UCSD-AML1 (cell line): ENCODE measurements around the gene FGF10.

ENCODE experiments used
- DNase-seq: peaks from one replicate; lab custom pipeline; 2025; ENCODE audit not compliant: unreplicated experiment; lab: John Stamatoyannopoulos, UW

FGF10 gene

GRCh38 chr5:44389090-44389822 is at the start of gene FGF10:
TSS of gene FGF10 (minus strand) at chr5:44389420. CDS start at chr5:44388682, 738 bp downstream.
- DNase-seq: no peak

GRCh38 chr5:44426944-44427343 is 37.7 kb upstream of the FGF10 start:
- no peak for DNase-seq

- DNase-seq: no peak
Observed at GRCh38 chr5:44412286-44412685, 23.1 kb upstream of the FGF10 start.

- DNase-seq: no peak
Observed at GRCh38 chr5:44402084-44402483, 12.9 kb upstream of the FGF10 start.

- DNase-seq: no peak
Observed at GRCh38 chr5:44401611-44402010, 12.4 kb upstream of the FGF10 start.

GRCh38 chr5:44398382-44398781 is 9.2 kb upstream of the FGF10 start:
- no peak for DNase-seq

GRCh38 chr5:44396312-44396711 is 7.1 kb upstream of the FGF10 start:
- DNase-seq: no peak

GRCh38 chr5:44390351-44390750 is 1.1 kb upstream of the FGF10 start:
- no peak for DNase-seq

GRCh38 chr5:44389823-44390143 is 563 bp upstream of the FGF10 start:
- no peak for DNase-seq

- peak; percentile 4 for DNase-seq
Observed at GRCh38 chr5:44388321-44389089, 715 bp downstream of the FGF10 start.

- no peak for DNase-seq
Observed at GRCh38 chr5:44387921-44388320, 1.3 kb downstream of the FGF10 start.

GRCh38 chr5:44387406-44387805 is 1.8 kb downstream of the FGF10 start:
- no peak for DNase-seq

- no peak for DNase-seq
Observed at GRCh38 chr5:44385291-44385900, 3.8 kb downstream of the FGF10 start.

GRCh38 chr5:44384816-44385215 is 4.4 kb downstream of the FGF10 start:
- no peak for DNase-seq

GRCh38 chr5:44382894-44383293 is 6.3 kb downstream of the FGF10 start:
- no peak for DNase-seq

GRCh38 chr5:44377057-44377456 is 12.2 kb downstream of the FGF10 start:
- no peak for DNase-seq

- DNase-seq: no peak
Observed at GRCh38 chr5:44372028-44372427, 17.2 kb downstream of the FGF10 start.

- no peak for DNase-seq
Observed at GRCh38 chr5:44367203-44367602, 22.0 kb downstream of the FGF10 start.

- no peak for DNase-seq
Observed at GRCh38 chr5:44365345-44365744, 23.9 kb downstream of the FGF10 start.

GRCh38 chr5:44364097-44364496 is 25.1 kb downstream of the FGF10 start:
- DNase-seq: no peak

- DNase-seq: no peak
Observed at GRCh38 chr5:44361342-44362001, 27.7 kb downstream of the FGF10 start.

- DNase-seq: no peak
Observed at GRCh38 chr5:44360919-44361318, 28.3 kb downstream of the FGF10 start.
